Uterus (tissue), 4 donors: ENCODE data around the gene GTF2H1. TPM values are rescaled to one million over a fixed set of nuclear protein-coding genes. Genes with fewer than 3 reads are reported as not detected.

Experiments
- DNase-seq, 2 donors: peaks; one replicate each; pipeline ENCODE4 v3.0.0-alpha.2; 2019 to 2020
- H3K27ac ChIP-seq, 2 donors: fragments of 200-600 bp; sonication (generic); 1 replicate in 1 of 2; 2 replicates in 1 of 2; pipeline ENCODE4 v1.5.1; 2016 to 2018
- H3K27me3 ChIP-seq, 2 donors: fragments of 200-600 bp; sonication (generic); one replicate each; pipeline ENCODE4 v1.5.1; 2018 to 2019; ENCODE audit warnings: control low read depth in 1 of 2
- H3K36me3 ChIP-seq, 2 donors: fragments of 200-600 bp; sonication (generic); one replicate each; pipeline ENCODE4 v1.5.1; 2019; ENCODE audit warnings: control low read depth in 1 of 2
- H3K4me1 ChIP-seq, 2 donors: fragments of 200-600 bp; sonication (generic); one replicate each; pipeline ENCODE4 v1.5.1; 2018 to 2019; ENCODE audit warnings: control low read depth in 1 of 2
- H3K4me3 ChIP-seq, 2 donors: fragments of 200-600 bp; sonication (generic); 1 replicate in 1 of 2; 2 replicates in 1 of 2; pipeline ENCODE4 v1.5.1; 2018 to 2019; ENCODE audit warnings: mild to moderate bottlenecking in 1 of 2
- H3K9me3 ChIP-seq, 2 donors: fragments of 200-600 bp; sonication (generic); one replicate each; pipeline ENCODE4 v1.5.1; 2019; ENCODE audit warnings: control low read depth in 1 of 2
- CTCF ChIP-seq, 4 experiments: fragments of 200-600 bp in 2 of 4; fragments of 450-650 bp in 2 of 4; sonication (generic) in 2 of 4; IDR thresholded peaks; one replicate each; pipeline ENCODE4 v1.5.1; 2016 to 2019; ENCODE audit warnings: antibody characterized with exemption in 4 of 4, mild to moderate bottlenecking in 2 of 4, moderate library complexity in 1 of 4
- POLR2A ChIP-seq, 2 donors: fragments of 450-650 bp; IDR thresholded peaks; one replicate each; pipeline ENCODE4 v1.6.1; 2016; ENCODE audit warnings: antibody characterized with exemption in 2 of 2, mild to moderate bottlenecking in 1 of 2, moderate library complexity in 1 of 2
- intact Hi-C: fragments of 100-400 bp; cut with DNase I; formaldehyde crosslinking; loops from one replicate; pipeline ENCODE4 v1.15.1; 2023; ENCODE audit warnings: low total_unique reads
- total RNA-seq, 4 donors: library from RNA; depleted of rRNA in 3 of 4; stranded (reverse); fragments of >200 nt in 3 of 4; gene quantifications; one replicate each; pipeline versions ENCODE4 v1.1.0 to v1.2.4, GENCODE V29; 2014 to 2023
- donor health status: DM: yes; HTN: yes; CAD: no.

The GTF2H1 gene
- total RNA-seq, 4 donors from 2014 or later, result 25.0 to 103 (median 50.7) TPM

GRCh38 chr11:18312012-18312411, 10.4 kb upstream of the GTF2H1 start:
- Histone ChIP-seq H3K36me3 (no peaks in the 10 kb centered on the region), H3K9me3 (no peaks in the 10 kb centered on the region), H3K4me3 (no peak overlapping the region), H3K27me3 (no peaks in the 10 kb centered on the region), H3K27ac (no peak overlapping the region), H3K4me1 (no peaks in the 10 kb centered on the region)
- no peak for DNase-seq
- intact Hi-C loops, result no loop called here
- TF ChIP-seq CTCF (IDR thresholded peaks at IDR 0.05) (no peak), POLR2A (IDR thresholded peaks at IDR 0.05) (no peak)

GRCh38 chr11:18312663-18313420, 9.5 kb upstream of the GTF2H1 start:
- TF ChIP-seq CTCF (IDR thresholded peaks at IDR 0.05), result no peak
- TF ChIP-seq POLR2A (IDR thresholded peaks at IDR 0.05), result no peak
- Histone ChIP-seq H3K9me3 (no peaks in the 10 kb centered on the region), H3K4me3 (no peak overlapping the region), H3K36me3 (no peaks in the 10 kb centered on the region), H3K27ac (no peak overlapping the region), H3K4me1 (no peaks in the 10 kb centered on the region), H3K27me3 (no peaks in the 10 kb centered on the region)
- intact Hi-C loops, result no loop called here
- no peak for DNase-seq

- Histone ChIP-seq H3K9me3 (no peaks in the 10 kb centered on the region), H3K27me3 (no peaks in the 10 kb centered on the region), H3K27ac (no peak overlapping the region), H3K4me1 (peaks cover 0 to 4% of the 10 kb centered on the region in 2 donors), H3K4me3 (no peak overlapping the region), H3K36me3 (no peaks in the 10 kb centered on the region)
- intact Hi-C loops, result no loop called here
- TF ChIP-seq CTCF (IDR thresholded peaks at IDR 0.05) (no peak), POLR2A (IDR thresholded peaks at IDR 0.05) (no peak)
- no peak for DNase-seq
Measured at GRCh38 chr11:18313965-18314763, 8.2 kb upstream of the GTF2H1 start.

- TF ChIP-seq CTCF (IDR thresholded peaks at IDR 0.05), result no peak
- no peak for TF ChIP-seq POLR2A (IDR thresholded peaks at IDR 0.05)
- no peak for DNase-seq
- intact Hi-C loops, result no loop called here
- Histone ChIP-seq H3K4me3 (no peak overlapping the region), H3K4me1 (peaks cover 0 to 4% of the 10 kb centered on the region in 2 donors), H3K27ac (no peak overlapping the region), H3K9me3 (no peaks in the 10 kb centered on the region), H3K27me3 (no peaks in the 10 kb centered on the region), H3K36me3 (no peaks in the 10 kb centered on the region)
Measured at GRCh38 chr11:18314784-18315523, 7.4 kb upstream of the GTF2H1 start.
